ENCODE data around the gene CDC25B.

CDC25B gene

GRCh38 chr20:3755814-3756480, 40.2 kb upstream of the CDC25B start:
- no peak overlapping the region for H3K4me3 ChIP-seq (ENCODE audit: control insufficient read depth, low read depth, low read length)
- TF ChIP-seq CTCF (IDR thresholded peaks at IDR 0.05; ENCODE audit: control insufficient read depth, insufficient read depth, low read depth, low read length, missing control alignments), result no peak
- no peak for DNase-seq (ENCODE audit: low read depth)

- TF ChIP-seq CTCF (IDR thresholded peaks at IDR 0.05; ENCODE audit: control insufficient read depth, insufficient read depth, low read depth, low read length, missing control alignments), result no peak
- DNase-seq (ENCODE audit: low read depth), result no peak
- no peak overlapping the region for H3K4me3 ChIP-seq (ENCODE audit: control insufficient read depth, low read depth, low read length)
These were observed 38.8 kb upstream of the CDC25B start for GRCh38 chr20:3757268-3757667.

DNA sequence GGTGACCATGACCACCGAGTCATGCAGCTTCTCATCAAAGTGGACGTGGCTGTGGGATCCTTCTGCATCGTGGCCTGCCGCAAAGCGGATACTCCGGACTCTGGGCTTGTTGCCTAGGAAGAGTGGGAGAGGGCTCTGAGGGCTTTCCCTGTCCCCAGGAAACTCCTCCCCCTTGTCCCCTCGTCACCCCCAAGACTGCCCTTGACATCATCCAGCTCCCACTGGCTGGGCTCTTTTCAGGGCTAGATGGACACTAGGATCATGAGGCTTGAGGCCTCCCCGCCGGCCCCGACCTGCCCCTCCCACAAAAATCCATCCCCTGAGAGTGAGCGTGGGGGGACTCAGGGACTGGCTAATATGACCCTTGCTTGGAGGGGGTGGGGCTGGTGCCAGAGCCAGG, 37.5 kb upstream of the CDC25B start:
- H3K4me3 ChIP-seq (ENCODE audit: control insufficient read depth, low read depth, low read length), result no peak overlapping the region
- no peak for DNase-seq (ENCODE audit: low read depth)
- no peak for TF ChIP-seq CTCF (IDR thresholded peaks at IDR 0.05; ENCODE audit: control insufficient read depth, insufficient read depth, low read depth, low read length, missing control alignments)

DNA sequence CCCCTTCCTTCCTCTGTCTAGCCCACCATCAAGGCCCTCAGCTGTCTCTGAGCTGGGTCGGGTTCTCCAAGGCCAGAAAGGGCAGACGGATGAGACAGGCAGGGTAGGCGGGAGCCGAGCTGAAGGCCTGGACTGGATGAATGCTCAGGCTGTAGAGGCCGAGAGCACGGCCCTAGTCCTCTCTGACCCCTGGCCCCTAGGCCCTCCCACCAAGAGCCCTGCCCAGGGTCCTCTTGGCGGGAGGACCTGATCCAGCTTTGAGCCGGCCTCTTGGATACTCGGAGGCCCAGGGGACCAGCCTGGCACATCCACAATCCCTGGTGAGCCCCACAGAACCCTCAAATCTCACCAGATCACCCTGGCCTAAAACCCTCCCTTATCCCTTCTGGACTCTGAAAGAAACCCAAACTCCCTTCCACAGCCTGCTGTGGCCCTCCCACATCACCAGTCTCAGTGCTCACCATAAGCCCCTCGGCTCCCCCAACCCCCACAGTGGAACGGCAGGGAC, 36.7 kb upstream of the CDC25B start:
- no peak for TF ChIP-seq CTCF (IDR thresholded peaks at IDR 0.05; ENCODE audit: control insufficient read depth, insufficient read depth, low read depth, low read length, missing control alignments)
- no peak overlapping the region for H3K4me3 ChIP-seq (ENCODE audit: control insufficient read depth, low read depth, low read length)
- no peak for DNase-seq (ENCODE audit: low read depth)

DNA sequence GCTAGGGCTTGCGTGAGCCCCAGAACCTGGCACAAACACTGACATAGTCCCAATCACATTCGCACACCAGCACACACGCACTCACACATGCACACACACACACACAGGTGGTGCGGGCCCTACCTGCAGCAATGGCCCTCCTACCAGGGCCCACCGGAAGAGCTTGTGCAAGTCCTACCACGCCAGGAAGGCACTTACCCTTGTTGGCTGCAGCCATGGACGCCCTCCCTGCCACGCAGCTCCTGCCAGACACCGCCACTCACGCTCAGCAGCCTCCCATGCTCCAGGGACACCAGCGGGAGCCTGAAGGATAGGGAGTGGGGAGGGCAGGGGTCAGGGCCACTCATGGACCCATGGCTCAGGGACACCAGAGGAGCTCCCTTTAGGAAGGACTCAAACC, 36.2 kb upstream of the CDC25B start:
- H3K4me3 ChIP-seq (ENCODE audit: control insufficient read depth, low read depth, low read length), result no peak overlapping the region
- DNase-seq (ENCODE audit: low read depth), result no peak
- no peak for TF ChIP-seq CTCF (IDR thresholded peaks at IDR 0.05; ENCODE audit: control insufficient read depth, insufficient read depth, low read depth, low read length, missing control alignments)

- H3K4me3 ChIP-seq (ENCODE audit: control insufficient read depth, low read depth, low read length), result no peak overlapping the region
- no peak for DNase-seq (ENCODE audit: low read depth)
- no peak for TF ChIP-seq CTCF (IDR thresholded peaks at IDR 0.05; ENCODE audit: control insufficient read depth, insufficient read depth, low read depth, low read length, missing control alignments)
These were observed 35.3 kb upstream of the CDC25B start for GRCh38 chr20:3760655-3761348.
